Measurements from ENCODE around the gene CTXND2.

GRCh38 chr1:150944856-150945255 lies 57.9 kb downstream of the CTXND2 start:
- no peak for TF ChIP-seq POLR2A (IDR thresholded peaks at IDR 0.05; ENCODE audit: low read length)
- no peak for TF ChIP-seq GATA1 (IDR thresholded peaks at IDR 0.05; ENCODE audit: low read depth, low read length)
